Measurements from ENCODE around the gene KIF1B.

GRCh38 chr1:10326251-10326650 lies 115.9 kb downstream of the KIF1B start:
- TF ChIP-seq REST (tag by site-specific recombination; IDR thresholded peaks at IDR 0.05) (no peak), ZBTB21 (tag by site-specific recombination; IDR thresholded peaks at IDR 0.05) (no peak), CTCF (tag by site-specific recombination; IDR thresholded peaks at IDR 0.05) (no peak)
